Measurements from ENCODE around the gene MED10.
A peak's percentile ranks its signal among the peaks of the same experiment; 100 is the strongest.

Gene MED10

GRCh38 chr5:6348476-6349000 lies 29.8 kb downstream of the MED10 start:
- DNase-seq: no peak

- no peak for DNase-seq
Measured at GRCh38 chr5:6347673-6348072, 30.7 kb downstream of the MED10 start.

- no peak for DNase-seq
Measured at GRCh38 chr5:6347165-6347564, 31.2 kb downstream of the MED10 start.

GRCh38 chr5:6344593-6344989 lies 33.8 kb downstream of the MED10 start:
- DNase-seq: no peak

GRCh38 chr5:6343951-6344592 lies 34.3 kb downstream of the MED10 start:
- no peak for DNase-seq

GRCh38 chr5:6342689-6343315 lies 35.5 kb downstream of the MED10 start:
- DNase-seq: no peak

GRCh38 chr5:6340100-6340499 lies 38.2 kb downstream of the MED10 start:
- DNase-seq: no peak

GRCh38 chr5:6338871-6339270 lies 39.5 kb downstream of the MED10 start:
- DNase-seq: no peak

- no peak for DNase-seq
Measured at GRCh38 chr5:6338135-6338534, 40.2 kb downstream of the MED10 start.

GRCh38 chr5:6333182-6333905 lies 45.0 kb downstream of the MED10 start:
- no peak for DNase-seq

- peak; percentile 49 for DNase-seq
Measured at GRCh38 chr5:6328173-6328572, 50.2 kb downstream of the MED10 start.

GRCh38 chr5:6326776-6327175 lies 51.6 kb downstream of the MED10 start:
- no peak for DNase-seq

- DNase-seq: no peak
Measured at GRCh38 chr5:6322163-6322713, 56.1 kb downstream of the MED10 start.

Data from RPMI8226 (cell line).